SK-N-SH (cell line): ENCODE data around the gene TSEN15. TPM values are rescaled to one million over a fixed set of nuclear protein-coding genes. Genes with fewer than 3 reads are reported as not detected.

Source experiments
- CTCF ChIA-PET: fragments of 300-600, 350-600 bp; formaldehyde crosslinking; extraction: SDS; loops from one replicate; lab custom pipeline; 2021; lab: Yijun Ruan, JAX
- POLR2A ChIA-PET: fragments of 350-600 bp; sonication (Branson Sonifier 250); formaldehyde crosslinking; extraction: SDS; loops from one replicate; lab custom pipeline; 2020; ENCODE audit warnings: antibody characterized with exemption, inconsistent platforms; lab: Yijun Ruan, JAX
- DNase-seq: peaks from one replicate; pipeline ENCODE4 v3.0.0; 2012
- H2AFZ ChIP-seq: fragments of 200-600 bp; sonication (generic); 2 replicates; pipeline ENCODE4 v1.8.1; 2016; ENCODE audit warnings: antibody characterized with exemption, mild to moderate bottlenecking, low read depth
- H3F3A ChIP-seq: fragments of 200-600 bp; sonication (generic); replicated peaks from 2 replicates; pipeline ENCODE3; 2016; ENCODE audit warnings: antibody characterized with exemption, mild to moderate bottlenecking; ENCODE audit not compliant: insufficient read depth
- H3K27ac ChIP-seq, 2 experiments: fragments of 200-500 bp in 1 of 2; fragments of 200-600 bp in 1 of 2; sonication (Bioruptor generic) in 1 of 2; sonication (generic), shearing (Covaris generic) in 1 of 2; 2 replicates each; pipeline versions ENCODE4 v1.5.1 to v1.6.1; 2014 to 2016; ENCODE audit warnings: low read depth in 2 of 2, inconsistent platforms in 1 of 2, low read length in 1 of 2, mild to moderate bottlenecking in 1 of 2, mixed read lengths in 1 of 2
- H3K27me3 ChIP-seq: fragments of 200-600 bp; sonication (generic), shearing (Covaris generic); 2 replicates; pipeline ENCODE4 v1.6.1; 2016; ENCODE audit warnings: mixed run types; ENCODE audit not compliant: insufficient read depth
- H3K36me3 ChIP-seq, 2 experiments: fragments of 200-500 bp in 1 of 2; fragments of 200-600 bp in 1 of 2; sonication (Bioruptor generic) in 1 of 2; sonication (generic) in 1 of 2; replicated peaks in 1 of 2; 2 replicates each; pipeline versions ENCODE3 to v1.5.1; 2014 to 2016; ENCODE audit warnings: low read length in 1 of 2, mild to moderate bottlenecking in 1 of 2; ENCODE audit not compliant: insufficient read depth in 2 of 2, control insufficient read depth in 1 of 2
- H3K4me1 ChIP-seq, 2 experiments: fragments of 200-500 bp in 1 of 2; fragments of 200-600 bp in 1 of 2; sonication (Bioruptor generic) in 1 of 2; sonication (generic), shearing (Covaris generic) in 1 of 2; 2 replicates each; pipeline versions ENCODE4 v1.5.1 to v1.6.1; 2014 to 2016; ENCODE audit warnings: low read depth in 1 of 2, low read length in 1 of 2, mixed run types in 1 of 2; ENCODE audit not compliant: insufficient read depth in 2 of 2, control insufficient read depth in 1 of 2
- H3K4me2 ChIP-seq: fragments of 200-600 bp; sonication (generic), shearing (Covaris generic); 2 replicates; pipeline ENCODE4 v1.6.1; 2017; ENCODE audit warnings: mixed run types
- H3K4me3 ChIP-seq, 2 experiments: fragments of 200-500 bp in 1 of 2; fragments of 200-600 bp in 1 of 2; sonication (Bioruptor generic) in 1 of 2; sonication (generic), shearing (Covaris generic) in 1 of 2; 2 replicates each; pipeline versions ENCODE4 v1.5.1 to v1.8.1; 2014 to 2016; ENCODE audit warnings: low read depth in 2 of 2, inconsistent platforms in 1 of 2, low read length in 1 of 2, mild to moderate bottlenecking in 1 of 2, mixed read lengths in 1 of 2, moderate library complexity in 1 of 2
- H3K79me2 ChIP-seq: fragments of 200-600 bp; sonication (generic); 2 replicates; pipeline ENCODE4 v1.8.1; 2017; ENCODE audit warnings: mild to moderate bottlenecking; ENCODE audit not compliant: insufficient read depth
- H3K9ac ChIP-seq: fragments of 200-600 bp; sonication (generic); 2 replicates; pipeline ENCODE4 v1.6.1; 2017; ENCODE audit warnings: mixed run types
- H3K9me2 ChIP-seq: fragments of 200-600 bp; sonication (generic); 2 replicates; pipeline ENCODE4 v1.6.1; 2017; ENCODE audit warnings: mixed run types
- H3K9me3 ChIP-seq: fragments of 200-600 bp; sonication (generic); 2 replicates; pipeline ENCODE4 v1.6.1; 2017; ENCODE audit warnings: mixed run types, mild to moderate bottlenecking, moderate library complexity
- H4K20me1 ChIP-seq: fragments of 200-600 bp; sonication (generic); 2 replicates; pipeline ENCODE4 v1.6.1; 2017; ENCODE audit warnings: mild to moderate bottlenecking, mixed run types; ENCODE audit not compliant: insufficient read depth
- ELF1 ChIP-seq: IDR thresholded peaks from 2 replicates; pipeline ENCODE4 v1.4.0; 2012
- EZH2phosphoT487 ChIP-seq: fragments of 200-600 bp; sonication (generic); IDR thresholded peaks from 2 replicates; pipeline ENCODE4 v1.6.1; 2017; ENCODE audit warnings: low read depth, mixed run types, mild to moderate bottlenecking, antibody characterized with exemption, moderate library complexity, borderline replicate concordance
- FOSL2 ChIP-seq: IDR thresholded peaks from 2 replicates; pipeline ENCODE4 v1.4.0; 2012; ENCODE audit warnings: low read depth, mild to moderate bottlenecking, moderate library complexity, borderline replicate concordance
- FOXJ3 ChIP-seq: sonication (generic); formaldehyde crosslinking; IDR thresholded peaks from 2 replicates; pipeline ENCODE4 v1.5.1; 2020; ENCODE audit warnings: mild to moderate bottlenecking, missing genetic modification reagents
- FOXM1 ChIP-seq: IDR thresholded peaks from 2 replicates; pipeline ENCODE4 v1.4.0; 2012; ENCODE audit warnings: low read depth, mild to moderate bottlenecking
- GABPA ChIP-seq: IDR thresholded peaks from 2 replicates; pipeline ENCODE4 v1.4.0; 2012; ENCODE audit warnings: low read depth, mild to moderate bottlenecking
- MEF2A ChIP-seq: IDR thresholded peaks from 2 replicates; pipeline ENCODE4 v1.4.0; 2012; ENCODE audit warnings: low read depth, borderline replicate concordance
- MXI1 ChIP-seq: IDR thresholded peaks from 2 replicates; pipeline ENCODE4 v1.6.1; 2012; ENCODE audit warnings: mild to moderate bottlenecking, low read depth, low read length, improper control_type of control experiment
- NRF1 ChIP-seq: IDR thresholded peaks from 2 replicates; pipeline ENCODE4 v1.6.1; 2012; ENCODE audit warnings: low read depth, mild to moderate bottlenecking, low read length
- POLR2AphosphoS5 ChIP-seq: IDR thresholded peaks from 2 replicates; pipeline ENCODE4 v1.6.1; 2012; ENCODE audit warnings: low read depth, low read length
- RCOR1 ChIP-seq: fragments of 150-350 bp; IDR thresholded peaks from 2 replicates; pipeline ENCODE4 v1.6.1; 2017; ENCODE audit warnings: antibody characterized with exemption, low read length
- RFX5 ChIP-seq: IDR thresholded peaks from 2 replicates; pipeline ENCODE4 v1.6.1; 2012; ENCODE audit warnings: mild to moderate bottlenecking, improper control_type of control experiment, low read length
- RXRA ChIP-seq: IDR thresholded peaks from 2 replicates; pipeline ENCODE4 v1.4.0; 2012; ENCODE audit warnings: low read depth, mild to moderate bottlenecking, borderline replicate concordance
- SIN3A ChIP-seq: IDR thresholded peaks from 2 replicates; pipeline ENCODE4 v1.6.1; 2012; ENCODE audit warnings: low read depth, mild to moderate bottlenecking, low read length, moderate library complexity, borderline replicate concordance
- SMC3 ChIP-seq: IDR thresholded peaks from 2 replicates; pipeline ENCODE4 v1.6.1; 2012; ENCODE audit warnings: low read depth, low read length, improper control_type of control experiment
- TEAD4 ChIP-seq: IDR thresholded peaks from 2 replicates; pipeline ENCODE4 v1.4.0; 2012; ENCODE audit warnings: mild to moderate bottlenecking, borderline replicate concordance; ENCODE audit not compliant: insufficient read depth
- WGBS: methylation state at CpG from one replicate; pipeline ENCODE4 v1.1.6; 2017; ENCODE audit warnings: low lambda C conversion rate; 5-methylcytosine and 5-hydroxymethylcytosine counted together
- polyA plus RNA-seq, 3 experiments: library from polyadenylated mRNA; depleted of rRNA; stranded (reverse); fragments of >200 nt; gene quantifications; 2 replicates each; pipeline ENCODE4 v1.2.3, GENCODE V29; 2012
- TF ChIP-seq, protein P1 (sequence below): IDR thresholded peaks from 2 replicates; pipeline ENCODE4 v1.4.0; 2012; ENCODE audit warnings: low read depth
- TF ChIP-seq, protein P2 (sequence below): IDR thresholded peaks from 2 replicates; pipeline ENCODE4 v1.4.0; 2012; ENCODE audit warnings: low read depth, borderline replicate concordance
- TF ChIP-seq, protein P3 (sequence below): IDR thresholded peaks from 2 replicates; pipeline ENCODE4; 2012
- TF ChIP-seq, protein P4 (sequence below): fragments of 200-600 bp; sonication (generic); IDR thresholded peaks from 2 replicates; pipeline ENCODE4 v1.6.1; 2017; ENCODE audit warnings: antibody characterized with exemption, mild to moderate bottlenecking, moderate library complexity

The TSEN15 gene
- polyA plus RNA-seq, 1 of the 3 experiments (the other 2 are of a cell fraction): 29.0 TPM

DNA sequence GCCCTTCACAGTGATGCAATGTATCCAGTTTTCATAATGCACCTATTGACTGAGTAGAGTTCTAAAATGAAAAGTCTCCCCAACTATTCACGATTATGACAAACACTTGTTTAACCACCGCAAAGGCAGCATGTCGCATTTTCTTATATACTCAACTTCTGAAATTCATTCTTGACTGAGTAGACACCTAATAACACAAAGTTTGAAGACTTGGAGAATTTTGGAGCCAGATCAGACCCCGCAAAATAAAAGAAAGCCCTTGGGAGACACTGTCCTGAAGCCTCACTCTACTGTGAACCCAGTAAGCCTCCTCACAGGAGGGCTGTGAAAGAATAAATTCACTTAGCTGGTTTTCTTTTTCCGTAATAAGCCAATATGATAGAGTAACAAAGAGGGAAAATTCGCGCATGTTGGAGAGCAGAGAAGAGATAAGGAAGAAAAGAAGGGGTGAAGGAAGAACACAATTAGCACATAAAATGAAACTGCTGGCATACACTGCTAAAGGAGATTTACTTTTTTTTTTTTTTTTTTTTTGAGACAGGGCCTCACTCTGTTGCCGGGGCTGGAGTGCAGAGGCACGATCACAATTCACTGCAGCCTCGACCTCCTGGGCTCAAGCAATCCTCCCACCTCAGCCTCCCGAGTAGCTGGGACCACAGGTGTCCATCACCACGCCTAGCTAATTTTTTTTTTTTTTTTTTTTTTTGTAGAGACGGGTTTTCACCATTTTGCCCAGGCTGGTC, 13.5 kb upstream of the TSEN15 start:
- TF ChIP-seq RXRA (no peak), ELF1 (no peak), POLR2AphosphoS5 (no peak), SIN3A (no peak), RCOR1 (no peak), RFX5 (no peak), MXI1 (no peak), EZH2phosphoT487 (no peak), SMC3 (no peak), FOSL2 (no peak), FOXJ3 (CRISPR knock-in tag) (no peak), NRF1 (no peak)
- TF ChIP-seq, protein P1, sequence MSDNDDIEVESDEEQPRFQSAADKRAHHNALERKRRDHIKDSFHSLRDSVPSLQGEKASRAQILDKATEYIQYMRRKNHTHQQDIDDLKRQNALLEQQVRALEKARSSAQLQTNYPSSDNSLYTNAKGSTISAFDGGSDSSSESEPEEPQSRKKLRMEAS: no peak
- TF ChIP-seq, protein P2, sequence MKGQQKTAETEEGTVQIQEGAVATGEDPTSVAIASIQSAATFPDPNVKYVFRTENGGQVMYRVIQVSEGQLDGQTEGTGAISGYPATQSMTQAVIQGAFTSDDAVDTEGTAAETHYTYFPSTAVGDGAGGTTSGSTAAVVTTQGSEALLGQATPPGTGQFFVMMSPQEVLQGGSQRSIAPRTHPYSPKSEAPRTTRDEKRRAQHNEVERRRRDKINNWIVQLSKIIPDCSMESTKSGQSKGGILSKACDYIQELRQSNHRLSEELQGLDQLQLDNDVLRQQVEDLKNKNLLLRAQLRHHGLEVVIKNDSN: no peak
- H2AFZ ChIP-seq: peak overlapping the region; percentile 84
- no peaks in the 10 kb centered on the region for H3K27me3 ChIP-seq
- no peaks in the 10 kb centered on the region for H3K9me2 ChIP-seq
- H3K36me3 ChIP-seq: no peaks in the 10 kb centered on the region
- no peaks in the 10 kb centered on the region for H4K20me1 ChIP-seq
- DNase-seq: no peak
- H3K4me3 ChIP-seq: peak overlapping the region; percentile 68 to 75
- WGBS: 94% methylated on average over 13 of the region's 13 CpGs
- peak overlapping the region; percentile 88 for H3K4me2 ChIP-seq
- CTCF ChIA-PET: interaction anchor here (1.7 kb wide), 1 partner anchor 122 kb away, joined by 3 read pairs; no protein-coding TSS in a partner anchor
- peaks cover 11% of the 10 kb centered on the region for H3F3A ChIP-seq
- no peaks in the 10 kb centered on the region for H3K79me2 ChIP-seq
- POLR2A ChIA-PET: no interaction called here
- no peak overlapping the region; the same call in 1 of the 2 replicates for H3K9ac ChIP-seq
- H3K4me1 ChIP-seq: peaks cover 4 to 13% of the 10 kb centered on the region in 2 experiments; a peak in 2 of 4 replicates
- no peaks in the 10 kb centered on the region for H3K9me3 ChIP-seq
- H3K27ac ChIP-seq: no peak overlapping the region

DNA sequence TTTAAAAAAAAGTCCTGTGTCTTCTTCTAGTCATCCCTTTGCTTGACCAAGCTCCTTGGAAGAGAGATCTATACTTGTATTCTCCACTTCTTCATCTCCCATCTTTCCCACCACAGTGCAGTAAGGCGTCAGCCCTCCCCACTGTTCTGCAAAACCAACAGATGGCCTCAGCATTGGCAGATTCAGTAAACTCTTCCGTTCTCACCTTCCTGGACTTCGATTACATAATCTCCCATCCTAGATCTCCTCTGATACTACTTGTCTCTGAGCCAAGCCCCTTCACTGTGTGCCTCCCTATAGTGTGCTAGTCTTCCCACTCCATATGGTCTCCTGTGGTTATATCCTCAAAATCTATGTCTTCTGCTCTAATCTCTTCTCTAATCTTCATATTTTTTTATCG, 12.4 kb upstream of the TSEN15 start:
- H3K9ac ChIP-seq: no peak overlapping the region
- peaks cover 3 to 4% of the 10 kb centered on the region in 2 experiments; a peak in 2 of 4 replicates for H3K4me1 ChIP-seq
- no peak overlapping the region for H2AFZ ChIP-seq
- no peaks in the 10 kb centered on the region for H3K27me3 ChIP-seq
- WGBS: 86% methylated on average over 4 of the region's 4 CpGs
- peaks cover 5% of the 10 kb centered on the region for H3F3A ChIP-seq
- DNase-seq: no peak
- no peak overlapping the region for H3K27ac ChIP-seq
- H3K4me3 ChIP-seq: no peak overlapping the region
- H3K9me3 ChIP-seq: no peaks in the 10 kb centered on the region
- ChIA-PET POLR2A (no interaction called here), CTCF (interaction anchor here (1.3 to 1.7 kb wide), 2 partner anchors 123 to 625 kb away, joined by 3 to 4 read pairs; no protein-coding TSS in a partner anchor)
- H3K4me2 ChIP-seq: no peak overlapping the region
- no peaks in the 10 kb centered on the region for H4K20me1 ChIP-seq
- no peaks in the 10 kb centered on the region for H3K36me3 ChIP-seq
- no peaks in the 10 kb centered on the region for H3K9me2 ChIP-seq
- H3K79me2 ChIP-seq: no peaks in the 10 kb centered on the region
- no peak for TF ChIP-seq FOSL2
- TF ChIP-seq, protein P3, sequence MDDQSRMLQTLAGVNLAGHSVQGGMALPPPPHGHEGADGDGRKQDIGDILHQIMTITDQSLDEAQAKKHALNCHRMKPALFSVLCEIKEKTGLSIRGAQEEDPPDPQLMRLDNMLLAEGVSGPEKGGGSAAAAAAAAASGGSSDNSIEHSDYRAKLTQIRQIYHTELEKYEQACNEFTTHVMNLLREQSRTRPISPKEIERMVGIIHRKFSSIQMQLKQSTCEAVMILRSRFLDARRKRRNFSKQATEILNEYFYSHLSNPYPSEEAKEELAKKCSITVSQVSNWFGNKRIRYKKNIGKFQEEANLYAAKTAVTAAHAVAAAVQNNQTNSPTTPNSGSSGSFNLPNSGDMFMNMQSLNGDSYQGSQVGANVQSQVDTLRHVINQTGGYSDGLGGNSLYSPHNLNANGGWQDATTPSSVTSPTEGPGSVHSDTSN: no peak
- TF ChIP-seq GABPA: no peak
- no peak for TF ChIP-seq FOXM1
- TF ChIP-seq, protein P4, sequence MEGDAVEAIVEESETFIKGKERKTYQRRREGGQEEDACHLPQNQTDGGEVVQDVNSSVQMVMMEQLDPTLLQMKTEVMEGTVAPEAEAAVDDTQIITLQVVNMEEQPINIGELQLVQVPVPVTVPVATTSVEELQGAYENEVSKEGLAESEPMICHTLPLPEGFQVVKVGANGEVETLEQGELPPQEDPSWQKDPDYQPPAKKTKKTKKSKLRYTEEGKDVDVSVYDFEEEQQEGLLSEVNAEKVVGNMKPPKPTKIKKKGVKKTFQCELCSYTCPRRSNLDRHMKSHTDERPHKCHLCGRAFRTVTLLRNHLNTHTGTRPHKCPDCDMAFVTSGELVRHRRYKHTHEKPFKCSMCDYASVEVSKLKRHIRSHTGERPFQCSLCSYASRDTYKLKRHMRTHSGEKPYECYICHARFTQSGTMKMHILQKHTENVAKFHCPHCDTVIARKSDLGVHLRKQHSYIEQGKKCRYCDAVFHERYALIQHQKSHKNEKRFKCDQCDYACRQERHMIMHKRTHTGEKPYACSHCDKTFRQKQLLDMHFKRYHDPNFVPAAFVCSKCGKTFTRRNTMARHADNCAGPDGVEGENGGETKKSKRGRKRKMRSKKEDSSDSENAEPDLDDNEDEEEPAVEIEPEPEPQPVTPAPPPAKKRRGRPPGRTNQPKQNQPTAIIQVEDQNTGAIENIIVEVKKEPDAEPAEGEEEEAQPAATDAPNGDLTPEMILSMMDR: no peak
- TF ChIP-seq EZH2phosphoT487: no peak
- no peak for TF ChIP-seq NRF1
- no peak for TF ChIP-seq MEF2A
- TF ChIP-seq, protein P2: no peak
- TF ChIP-seq TEAD4: no peak
